GM12864 (cell line): Measurements from ENCODE around the gene TFG.
"Not testable (repeated sequence)": the region's sequence is repeated elsewhere in the genome, so short reads cannot be mapped to it uniquely, and the experiment has no call there.

Experiments used
- DNase-seq: peaks from one replicate; pipeline ENCODE4 v3.0.0-alpha.2; 2011; ENCODE audit warnings: low read depth
- H3K4me3 ChIP-seq: 2 replicates; pipeline ENCODE4 v1.5.1; 2011; ENCODE audit warnings: mild to moderate bottlenecking, low read depth, low read length, control low read depth
- TF ChIP-seq, protein P1 (sequence below): IDR thresholded peaks from 2 replicates; pipeline ENCODE4 v1.5.1; 2011; ENCODE audit warnings: low read depth, mild to moderate bottlenecking, moderate library complexity, low read length, control low read depth, inconsistent platforms; ENCODE audit errors: missing control alignments

The TFG gene

DNA sequence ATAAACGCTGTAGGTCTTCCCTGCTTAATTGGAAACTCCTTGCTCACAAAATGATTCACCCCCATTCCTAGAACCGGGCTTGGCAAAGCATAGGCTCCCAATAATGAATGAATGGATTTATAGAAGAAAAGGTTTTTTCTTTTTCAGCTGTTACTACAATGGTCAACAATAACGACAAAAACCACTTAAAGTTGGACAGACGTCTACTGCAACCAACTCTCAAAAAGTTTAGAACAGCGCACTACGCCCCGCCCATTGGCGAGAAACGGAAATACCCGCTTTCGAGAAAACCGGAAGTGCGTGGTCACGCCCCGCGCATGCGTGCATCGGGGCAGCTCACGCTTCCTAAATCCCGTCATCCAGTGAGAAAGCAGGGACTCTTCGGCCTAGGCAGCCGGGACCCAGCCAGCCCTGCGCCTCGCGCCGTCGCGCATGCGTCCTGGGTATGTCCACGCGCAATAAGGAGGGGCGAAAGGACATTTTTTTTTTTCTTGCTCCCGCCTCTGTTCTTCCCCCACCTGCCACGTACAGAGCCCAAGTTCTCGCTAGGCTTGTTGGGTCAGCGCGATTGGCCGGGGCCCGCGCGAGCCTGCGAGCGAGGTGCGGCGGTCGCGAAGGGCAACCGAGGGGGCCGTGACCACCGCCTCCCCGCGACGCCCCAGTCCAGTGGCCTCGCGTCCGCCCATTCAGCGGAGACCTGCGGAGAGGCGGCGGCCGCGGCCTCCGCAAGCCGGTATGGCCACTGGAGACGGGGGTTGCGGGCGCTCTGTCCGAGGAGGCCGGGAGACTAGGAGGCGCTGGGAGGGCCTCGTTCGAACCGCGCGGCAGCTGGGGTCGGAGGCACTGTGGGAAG, at the start of gene TFG:
Gene TFG, plus strand, starts transcription at position 506 of the 853 bp plus-strand sequence. CDS start 4,192 bp downstream, outside the sequence.
- TF ChIP-seq, protein P1, sequence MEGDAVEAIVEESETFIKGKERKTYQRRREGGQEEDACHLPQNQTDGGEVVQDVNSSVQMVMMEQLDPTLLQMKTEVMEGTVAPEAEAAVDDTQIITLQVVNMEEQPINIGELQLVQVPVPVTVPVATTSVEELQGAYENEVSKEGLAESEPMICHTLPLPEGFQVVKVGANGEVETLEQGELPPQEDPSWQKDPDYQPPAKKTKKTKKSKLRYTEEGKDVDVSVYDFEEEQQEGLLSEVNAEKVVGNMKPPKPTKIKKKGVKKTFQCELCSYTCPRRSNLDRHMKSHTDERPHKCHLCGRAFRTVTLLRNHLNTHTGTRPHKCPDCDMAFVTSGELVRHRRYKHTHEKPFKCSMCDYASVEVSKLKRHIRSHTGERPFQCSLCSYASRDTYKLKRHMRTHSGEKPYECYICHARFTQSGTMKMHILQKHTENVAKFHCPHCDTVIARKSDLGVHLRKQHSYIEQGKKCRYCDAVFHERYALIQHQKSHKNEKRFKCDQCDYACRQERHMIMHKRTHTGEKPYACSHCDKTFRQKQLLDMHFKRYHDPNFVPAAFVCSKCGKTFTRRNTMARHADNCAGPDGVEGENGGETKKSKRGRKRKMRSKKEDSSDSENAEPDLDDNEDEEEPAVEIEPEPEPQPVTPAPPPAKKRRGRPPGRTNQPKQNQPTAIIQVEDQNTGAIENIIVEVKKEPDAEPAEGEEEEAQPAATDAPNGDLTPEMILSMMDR: no peak
- H3K4me3 ChIP-seq: peak within 1 kb of the TSS; percentile 79
- DNase-seq: peak; percentile 96

DNA sequence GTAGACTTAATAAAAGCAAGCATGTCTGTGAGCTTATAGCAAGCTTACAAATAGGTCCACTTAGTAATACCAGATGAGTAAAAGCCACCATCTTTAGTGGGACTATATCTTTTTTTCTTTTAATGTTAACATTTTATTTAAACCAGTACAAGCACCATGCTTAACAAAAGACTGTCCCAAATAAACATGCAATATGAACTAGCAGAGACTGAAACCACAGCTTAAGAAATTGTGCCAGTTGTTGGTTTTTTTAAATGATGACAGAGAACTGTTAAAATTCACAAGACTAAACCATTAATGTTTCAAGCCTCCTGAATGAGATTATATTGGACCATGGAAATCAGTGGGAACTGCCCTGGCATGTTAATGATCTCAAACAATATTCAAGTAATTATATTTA, 48.0 kb upstream of the TFG start:
- H3K4me3 ChIP-seq, DNase-seq: not testable (repeated sequence)

DNA sequence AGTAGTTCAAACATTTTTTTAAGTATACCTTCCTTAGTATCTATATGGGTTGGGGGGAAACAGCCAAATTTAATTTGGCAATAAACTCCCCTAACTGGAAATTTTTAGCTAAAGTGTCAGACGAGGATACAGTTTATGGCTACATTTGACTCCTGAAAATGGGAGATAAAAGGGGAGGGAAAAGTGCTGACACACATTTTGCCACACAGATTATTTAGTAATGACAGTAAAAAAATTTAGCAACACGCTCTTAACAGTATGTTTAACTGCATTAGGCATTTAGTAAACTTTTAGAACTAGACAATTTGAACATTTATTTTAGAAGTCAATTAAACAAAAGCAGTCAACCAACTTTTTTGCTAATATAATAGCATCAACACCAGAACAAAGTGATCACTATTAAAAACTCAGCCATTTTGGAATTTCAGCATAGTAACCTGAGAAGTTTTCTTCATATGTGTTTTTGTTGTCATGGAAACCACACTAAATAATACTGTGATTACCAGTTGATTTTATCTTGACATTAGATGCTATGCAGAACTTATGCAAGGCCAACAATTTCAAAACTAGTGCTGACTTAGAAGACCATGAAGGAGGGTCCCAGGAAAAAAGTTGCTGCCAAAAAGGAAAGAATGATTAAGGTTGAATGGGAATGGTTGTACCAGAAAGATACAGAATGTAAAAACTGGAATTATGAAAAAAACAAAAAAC, 47.0 kb upstream of the TFG start:
- DNase-seq: no peak
- TF ChIP-seq, protein P1: no peak
- no peak overlapping the region for H3K4me3 ChIP-seq

DNA sequence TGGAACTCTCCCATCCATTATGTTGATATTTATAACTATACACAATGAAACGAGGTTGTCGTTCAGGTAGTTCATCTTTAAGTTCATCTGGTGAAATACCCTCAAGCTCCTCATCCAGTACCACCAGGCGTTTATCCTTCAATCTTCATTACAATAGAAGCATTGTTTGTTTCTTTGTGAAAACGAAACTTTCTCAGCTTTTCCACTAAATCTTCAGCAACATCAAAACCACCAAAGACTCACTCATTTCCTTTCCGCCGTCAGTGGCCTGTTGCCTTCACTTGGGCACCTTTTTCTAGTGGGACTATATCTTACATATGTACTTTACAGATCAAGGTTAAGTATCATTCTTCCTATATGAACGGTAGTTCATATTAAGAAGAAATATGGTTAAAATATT, 44.1 kb upstream of the TFG start:
- H3K4me3 ChIP-seq: no peak overlapping the region
- no peak for DNase-seq
- TF ChIP-seq, protein P1: no peak

DNA sequence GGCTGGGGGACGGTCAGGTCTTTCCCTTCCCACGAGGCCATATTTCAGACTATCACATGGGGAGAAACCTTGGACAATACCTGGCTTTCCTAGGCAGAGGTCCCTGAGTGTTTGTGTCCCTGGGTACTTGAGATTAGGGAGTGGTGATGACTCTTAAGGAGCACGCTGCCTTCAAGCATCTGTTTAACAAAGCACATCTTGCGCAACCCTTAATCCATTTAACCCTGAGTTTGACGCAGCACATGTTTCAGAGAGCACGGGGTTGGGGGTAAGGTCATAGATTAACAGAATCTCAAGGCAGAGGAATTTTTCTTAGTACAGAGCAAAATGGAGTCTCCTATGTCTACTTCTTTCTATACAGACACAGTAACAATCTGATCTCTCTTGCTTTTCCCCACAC, 42.6 kb upstream of the TFG start:
- H3K4me3 ChIP-seq, DNase-seq: not testable (repeated sequence)

DNA sequence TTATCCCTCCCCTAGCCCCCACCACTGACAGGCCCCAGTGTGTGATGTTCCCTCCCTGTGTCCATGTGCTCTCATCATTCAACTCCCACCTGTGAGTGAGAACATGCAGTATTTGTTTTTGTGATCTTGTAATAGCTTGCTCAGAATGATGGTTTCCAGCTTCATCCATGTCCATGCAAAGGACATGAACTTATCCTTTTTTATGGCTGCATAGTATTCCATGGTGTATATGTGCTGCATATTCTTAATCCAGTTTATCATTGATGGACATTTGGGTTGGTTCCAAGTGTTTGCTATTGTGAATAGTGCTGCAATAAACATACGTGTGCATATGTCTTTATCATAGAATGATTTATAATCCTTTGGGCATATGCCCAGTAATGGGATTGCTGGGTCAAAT, 42.0 kb upstream of the TFG start:
- DNase-seq, H3K4me3 ChIP-seq: not testable (repeated sequence)

DNA sequence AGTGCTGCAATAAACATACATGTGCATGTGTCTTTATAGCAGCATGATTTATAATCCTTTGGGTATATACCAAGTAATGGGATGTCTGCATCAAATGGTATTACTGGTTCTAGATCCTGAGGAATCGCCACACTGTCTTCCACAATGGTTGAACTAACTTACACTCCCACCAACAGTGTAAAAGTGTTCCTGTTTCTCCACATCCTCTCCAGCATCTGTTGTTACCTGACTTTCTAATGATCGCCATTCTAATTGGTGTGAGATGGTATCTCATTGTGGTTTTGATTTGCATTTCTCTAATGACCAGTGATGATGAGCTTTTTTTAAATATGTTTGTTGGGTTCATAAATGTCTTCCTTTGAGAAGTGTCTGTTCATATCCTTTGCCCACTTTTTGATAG, 38.3 kb upstream of the TFG start:
- DNase-seq: not testable (repeated sequence)

DNA sequence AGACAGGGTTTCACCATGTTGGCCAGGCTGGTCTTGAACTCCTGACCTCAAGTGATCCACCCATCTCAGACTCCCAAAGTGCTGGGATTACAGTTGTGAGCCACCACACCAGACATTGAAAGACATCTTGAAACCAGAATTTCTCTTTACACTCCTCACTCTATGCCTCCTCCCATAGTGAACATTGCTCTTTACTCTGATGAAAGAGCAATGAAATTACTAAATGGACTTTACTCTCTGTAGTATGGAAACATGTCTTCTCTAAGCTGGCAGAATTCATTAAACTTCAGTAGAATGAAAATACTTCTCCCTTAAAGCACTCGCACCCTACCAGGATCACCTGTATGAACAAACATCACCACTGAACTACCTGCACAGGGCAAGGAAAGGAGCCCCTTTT, 27.8 kb upstream of the TFG start:
- DNase-seq: no peak
- TF ChIP-seq, protein P1: no peak
- no peak overlapping the region for H3K4me3 ChIP-seq

More for the DNA sequence above, 38.3 kb upstream of the TFG start:
- H3K4me3 ChIP-seq: not testable (repeated sequence)

DNA sequence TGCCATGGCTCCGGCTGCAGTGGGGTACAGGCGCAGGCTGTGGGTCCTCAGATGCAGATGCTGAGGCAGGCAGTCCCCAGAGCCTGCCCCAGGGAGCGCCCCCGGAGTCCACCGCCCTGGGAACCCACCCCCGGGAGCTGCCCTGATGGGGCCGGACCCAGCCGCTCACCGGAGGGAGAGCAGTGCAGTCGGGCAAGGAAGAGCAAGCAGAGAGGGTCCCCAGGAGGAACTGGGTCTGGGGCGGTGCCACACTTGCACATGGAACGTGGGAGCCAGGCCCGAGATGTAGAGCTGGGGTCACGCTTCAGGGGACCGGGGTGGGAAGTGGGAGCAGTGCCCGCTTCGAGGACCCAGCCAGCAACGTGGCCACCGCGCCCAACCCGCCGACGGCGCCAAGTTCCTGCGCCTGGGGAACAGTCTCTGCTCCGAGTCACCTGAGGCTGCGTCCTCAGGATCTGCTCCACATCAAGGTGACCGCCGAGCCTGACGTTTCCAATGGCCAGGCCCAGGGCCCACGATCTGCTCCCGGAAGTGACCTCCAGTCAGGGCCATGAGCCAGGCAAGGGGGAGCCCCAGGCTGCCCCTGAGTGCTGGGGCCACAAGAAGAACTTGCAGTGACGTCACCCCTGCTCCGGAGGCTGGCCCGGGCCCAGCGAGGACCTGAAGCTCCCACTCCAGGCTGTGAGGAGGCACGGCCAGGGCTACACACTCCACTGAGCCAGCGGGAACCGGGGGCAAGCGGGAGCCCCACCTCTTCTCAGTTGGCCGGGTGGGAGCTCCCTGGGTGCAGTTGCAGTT, 27.0 kb upstream of the TFG start:
- TF ChIP-seq, protein P1: no peak
- DNase-seq: no peak
- no peak overlapping the region for H3K4me3 ChIP-seq
